ENCODE measurements around the gene CCIN.
"Not testable (repeated sequence)": the region's sequence is repeated elsewhere in the genome, so short reads cannot be mapped to it uniquely, and the experiment has no call there.

The CCIN gene

DNA sequence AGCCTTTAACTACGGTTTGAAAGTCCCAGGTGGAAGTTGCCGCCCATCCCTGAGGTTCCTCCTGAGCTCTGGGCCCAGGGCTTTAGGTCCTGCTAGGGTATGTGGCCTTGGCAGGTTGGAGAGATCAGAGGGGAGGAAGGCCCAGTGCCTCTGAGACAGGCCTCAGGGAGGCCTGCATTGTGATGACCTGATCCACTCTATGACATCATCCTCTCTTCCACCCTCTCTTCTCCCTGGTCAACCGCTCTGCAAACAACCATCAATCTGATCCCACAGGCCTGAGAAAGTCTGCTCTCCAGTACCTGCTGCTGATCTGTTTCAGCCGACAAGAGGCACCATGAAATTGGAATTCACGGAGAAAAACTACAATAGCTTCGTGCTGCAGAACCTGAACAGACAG is at the start of gene CCIN:
CCIN (plus strand) TSS at position 223 of the 400 bp plus-strand sequence; CDS start at position 338, 115 bp downstream.
- DNase-seq: no peak

DNA sequence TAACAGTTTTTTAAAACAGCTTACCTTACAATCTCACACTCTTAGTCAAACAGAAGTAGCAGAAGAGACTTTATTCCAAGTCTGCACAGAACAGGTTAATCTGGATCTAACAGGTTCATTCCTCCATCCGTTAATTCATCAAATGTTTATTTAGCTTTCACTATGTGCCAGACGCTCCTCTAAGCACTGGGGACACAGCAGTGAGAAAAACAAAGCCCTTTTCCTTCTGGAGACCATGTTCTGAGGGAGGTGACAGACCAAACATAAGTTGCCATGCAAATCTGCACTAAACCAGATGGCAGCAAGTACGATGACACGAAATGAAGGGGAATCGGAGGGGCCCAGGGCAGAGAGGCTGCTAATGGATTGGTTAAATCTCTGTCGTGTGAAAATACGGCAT is 49.7 kb upstream of the CCIN start:
- DNase-seq: no peak

DNA sequence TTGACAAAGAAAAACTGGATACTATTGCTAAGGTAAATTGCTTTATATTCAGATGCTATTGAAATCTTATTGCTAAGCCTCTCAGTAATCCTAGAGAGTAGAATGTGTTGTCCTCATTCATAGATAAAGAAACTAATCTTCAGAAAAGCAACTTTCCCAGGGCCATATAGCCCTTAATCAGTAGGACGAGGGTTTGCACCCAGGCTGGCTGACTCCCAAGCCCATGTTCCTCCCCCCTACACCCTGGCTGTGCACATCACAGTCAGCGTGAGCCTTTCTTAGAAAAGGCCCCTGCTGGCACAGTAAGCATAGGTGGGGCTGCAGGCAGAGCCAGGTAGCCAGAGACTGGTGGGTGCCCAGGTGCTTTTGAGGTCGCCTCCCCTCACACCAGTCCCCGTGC is 48.5 kb upstream of the CCIN start:
- DNase-seq: no peak

DNA sequence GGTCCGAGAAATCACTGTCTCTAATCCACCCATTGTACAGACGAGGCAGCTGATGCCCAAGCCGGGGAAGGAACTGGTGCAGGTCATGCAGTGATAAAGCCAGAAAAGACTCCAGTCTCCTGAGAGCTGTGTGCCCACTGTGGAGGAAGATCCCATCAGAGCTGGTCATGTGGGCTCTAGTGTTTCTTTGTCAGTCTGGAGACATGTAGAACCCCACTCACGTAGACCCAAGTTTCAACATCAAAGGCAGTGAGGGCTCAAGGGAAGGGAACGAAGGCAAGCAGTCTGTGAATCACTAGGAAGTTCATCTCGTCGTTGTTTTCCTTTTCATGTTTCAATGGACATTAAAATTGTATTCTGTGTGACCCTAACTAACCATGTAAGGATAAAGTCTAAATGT is 47.2 kb upstream of the CCIN start:
- no peak for DNase-seq

DNA sequence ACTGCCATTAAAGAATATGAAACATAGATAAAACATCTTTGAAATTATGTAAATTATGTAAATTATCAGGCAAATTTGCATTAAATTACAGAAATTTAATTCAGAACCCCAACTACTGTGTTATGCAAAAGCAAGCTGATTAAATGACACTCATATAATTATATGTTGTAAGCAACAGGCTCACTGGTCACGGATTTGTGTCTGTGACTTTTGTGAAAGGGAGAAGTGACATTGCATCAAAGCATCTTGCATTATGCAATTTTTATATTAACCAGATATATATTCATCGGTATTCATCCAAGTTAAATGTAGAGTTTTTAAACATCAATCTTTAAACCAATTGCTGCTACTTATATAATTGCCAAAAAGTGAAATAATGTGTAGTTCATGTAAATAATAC is 45.7 kb upstream of the CCIN start:
- DNase-seq: no peak

DNA sequence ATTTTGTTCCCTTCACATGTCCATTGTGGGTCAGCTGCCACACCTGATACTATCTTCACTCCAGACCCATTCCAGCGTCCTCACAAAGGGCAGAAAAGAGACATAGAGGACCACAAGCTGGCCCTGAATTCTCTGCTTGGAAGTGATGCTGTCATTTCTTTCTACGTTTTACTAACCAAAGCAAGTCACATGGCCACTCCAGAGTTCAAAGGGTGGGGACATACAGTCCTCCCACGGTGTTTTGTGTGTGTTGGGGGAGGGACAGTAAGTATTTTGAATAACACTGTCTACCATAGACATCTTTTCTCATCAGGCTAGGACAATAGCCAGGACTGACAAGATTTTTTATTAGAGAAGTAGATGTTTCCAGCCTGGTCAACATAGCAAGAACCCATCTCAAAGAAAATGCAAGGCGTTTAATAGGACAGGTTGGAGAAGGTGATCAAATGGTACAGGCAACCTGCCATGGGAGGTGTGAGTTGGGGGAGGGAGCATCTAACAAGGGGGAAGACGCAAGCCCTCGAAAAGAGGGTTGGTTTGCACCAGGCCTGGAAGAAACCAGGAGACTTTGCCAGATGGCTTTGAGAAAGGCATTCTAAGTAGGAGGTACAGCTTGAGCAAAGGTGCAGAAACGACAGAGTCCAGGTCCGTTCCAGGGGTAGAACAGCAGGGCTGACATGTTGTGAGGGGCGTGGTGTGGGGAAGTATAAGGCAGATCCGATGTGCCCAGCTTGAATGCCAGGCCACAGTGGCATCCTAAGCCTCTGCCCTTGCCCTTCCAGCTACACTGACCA is 43.9 kb upstream of the CCIN start:
- no peak for DNase-seq

DNA sequence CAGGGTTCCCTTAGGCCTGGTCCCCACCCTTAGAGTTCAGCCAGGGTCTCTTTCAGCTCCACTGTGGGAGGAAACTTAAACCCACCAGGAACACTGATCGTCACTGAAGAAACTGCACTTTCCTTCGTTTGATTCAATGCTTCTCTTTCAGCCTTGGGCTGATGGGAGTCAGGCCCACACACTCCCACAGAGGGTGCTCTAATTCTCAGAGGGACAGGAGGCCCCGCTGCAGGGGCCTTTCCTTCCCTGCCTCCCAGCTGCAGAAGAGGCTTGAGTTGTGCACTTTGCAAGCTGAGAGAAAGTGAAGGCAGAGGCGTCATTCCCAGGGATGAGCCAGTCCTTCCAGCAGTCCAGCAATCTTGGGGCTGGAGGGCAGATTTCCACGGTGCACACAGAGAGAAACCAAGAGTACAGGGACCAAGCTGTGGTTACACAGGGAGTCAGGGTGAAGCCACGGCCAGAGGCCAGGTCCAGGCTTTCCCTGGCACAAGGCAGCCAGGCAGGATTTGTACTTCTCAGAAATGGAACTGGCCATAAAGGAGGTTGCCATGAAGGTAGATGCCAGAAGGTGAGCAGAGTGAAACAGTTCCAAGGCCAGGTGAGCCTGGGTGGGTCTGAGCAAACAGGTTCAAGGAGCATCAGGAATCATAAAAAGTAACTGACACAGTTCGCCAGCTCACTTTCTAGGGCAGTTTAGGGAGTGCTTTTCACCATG is 43.0 kb upstream of the CCIN start:
- no peak for DNase-seq

DNA sequence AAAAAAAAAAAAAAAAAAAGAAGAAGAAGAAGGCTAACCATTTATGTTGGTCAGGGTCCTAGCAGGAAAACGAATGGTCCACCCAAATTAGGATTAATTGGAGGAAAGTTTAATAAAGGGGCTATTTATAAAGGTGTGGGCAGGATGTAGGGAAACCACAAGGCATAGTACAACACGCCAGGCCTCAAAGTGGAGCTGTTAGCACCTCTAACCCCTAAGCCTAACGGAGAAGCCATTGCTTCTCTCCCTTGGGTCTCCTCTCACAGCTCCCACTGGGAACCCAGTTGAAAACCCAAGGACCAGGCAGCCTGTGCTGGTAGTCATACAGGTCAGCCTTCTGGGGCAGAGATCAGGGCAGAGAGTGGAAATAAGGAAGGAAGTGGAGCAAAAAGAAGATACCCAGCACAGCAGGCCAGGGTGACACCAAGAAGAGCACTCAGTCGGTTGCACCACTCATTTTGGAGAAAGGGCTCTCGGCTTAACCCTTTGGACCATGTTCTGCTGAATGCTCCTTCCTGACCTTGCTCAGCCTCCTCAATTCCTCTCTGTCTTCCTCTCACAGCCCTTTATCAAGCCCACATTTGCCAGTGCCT is 41.4 kb upstream of the CCIN start:
- no peak for DNase-seq

DNA sequence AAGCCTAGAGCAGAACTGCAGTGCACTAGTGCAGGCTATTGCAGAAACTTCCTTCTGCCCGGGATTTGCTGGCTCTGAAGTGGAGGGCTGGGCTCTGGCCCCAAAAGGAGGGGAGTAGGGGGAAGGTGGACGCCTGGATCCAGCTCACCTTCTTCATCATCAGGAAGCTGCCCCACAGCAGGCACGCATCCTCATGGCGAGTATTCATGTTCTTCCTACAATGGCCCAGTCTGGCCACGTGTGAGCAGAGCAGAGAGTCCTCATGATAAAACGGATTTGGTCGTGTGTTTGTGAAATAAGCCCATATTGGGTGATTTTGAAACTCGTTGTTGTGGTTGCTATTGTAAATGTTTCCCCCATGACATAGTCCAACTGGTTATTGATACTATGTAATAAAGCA is 40.8 kb upstream of the CCIN start:
- no peak for DNase-seq

DNA sequence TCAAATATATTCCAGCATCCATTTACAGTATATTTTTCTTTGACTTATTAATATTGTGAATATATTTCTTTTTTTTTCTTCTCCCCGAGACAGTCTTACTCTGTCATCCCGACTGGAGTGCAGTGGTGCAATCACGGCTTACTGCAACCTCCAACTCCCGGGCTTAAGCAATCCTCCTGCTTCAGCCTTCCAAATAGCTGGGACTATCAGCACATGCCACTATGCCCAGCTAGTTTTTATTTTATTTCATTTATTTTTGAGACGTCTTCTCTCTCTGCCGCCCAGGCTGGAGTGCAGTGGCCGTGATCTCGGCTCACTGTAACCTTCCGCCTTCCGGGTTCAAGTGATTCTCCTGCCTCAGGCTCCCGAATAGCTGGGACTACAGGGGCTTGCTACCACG is 40.0 kb upstream of the CCIN start:
- no peak for DNase-seq

DNA sequence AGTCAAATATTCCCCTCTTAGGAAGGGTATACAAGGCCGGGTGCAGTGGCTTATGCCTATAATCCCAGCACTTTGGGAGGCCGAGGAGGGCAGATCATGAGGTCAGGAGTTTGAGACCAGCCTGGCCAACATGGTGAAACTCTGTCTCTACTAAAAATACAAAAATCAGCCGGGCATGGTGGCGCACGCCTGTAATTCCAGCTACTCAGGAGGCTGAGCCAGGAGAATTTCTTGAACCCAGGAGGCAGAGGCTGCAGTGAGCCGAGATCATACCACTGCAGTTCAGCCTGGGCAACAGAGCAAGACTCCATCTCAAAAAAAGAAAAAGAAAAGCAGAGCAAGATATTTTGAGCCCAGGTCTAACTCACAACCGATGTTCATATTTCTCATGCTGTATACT is 37.5 kb upstream of the CCIN start:
- DNase-seq: not testable (repeated sequence)

DNA sequence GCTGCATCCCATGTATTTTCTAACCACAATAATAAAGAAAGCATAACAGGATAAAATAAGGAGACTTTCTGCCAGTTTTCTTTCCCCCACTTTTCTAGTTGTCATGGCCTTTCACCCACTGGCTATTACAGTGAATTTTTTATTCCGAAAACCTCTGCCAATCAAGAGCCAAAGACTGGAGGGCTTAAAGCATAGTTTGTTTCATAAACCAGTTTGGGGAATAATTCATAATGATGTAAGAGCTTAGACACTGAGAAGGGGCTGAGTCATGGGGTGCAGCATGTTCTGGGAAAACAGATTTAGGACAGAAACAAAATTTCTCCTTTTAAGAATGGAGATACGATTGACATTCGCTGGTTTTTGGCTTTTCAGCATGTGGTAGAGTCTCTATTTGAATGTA is 37.1 kb upstream of the CCIN start:
- no peak for DNase-seq

DNA sequence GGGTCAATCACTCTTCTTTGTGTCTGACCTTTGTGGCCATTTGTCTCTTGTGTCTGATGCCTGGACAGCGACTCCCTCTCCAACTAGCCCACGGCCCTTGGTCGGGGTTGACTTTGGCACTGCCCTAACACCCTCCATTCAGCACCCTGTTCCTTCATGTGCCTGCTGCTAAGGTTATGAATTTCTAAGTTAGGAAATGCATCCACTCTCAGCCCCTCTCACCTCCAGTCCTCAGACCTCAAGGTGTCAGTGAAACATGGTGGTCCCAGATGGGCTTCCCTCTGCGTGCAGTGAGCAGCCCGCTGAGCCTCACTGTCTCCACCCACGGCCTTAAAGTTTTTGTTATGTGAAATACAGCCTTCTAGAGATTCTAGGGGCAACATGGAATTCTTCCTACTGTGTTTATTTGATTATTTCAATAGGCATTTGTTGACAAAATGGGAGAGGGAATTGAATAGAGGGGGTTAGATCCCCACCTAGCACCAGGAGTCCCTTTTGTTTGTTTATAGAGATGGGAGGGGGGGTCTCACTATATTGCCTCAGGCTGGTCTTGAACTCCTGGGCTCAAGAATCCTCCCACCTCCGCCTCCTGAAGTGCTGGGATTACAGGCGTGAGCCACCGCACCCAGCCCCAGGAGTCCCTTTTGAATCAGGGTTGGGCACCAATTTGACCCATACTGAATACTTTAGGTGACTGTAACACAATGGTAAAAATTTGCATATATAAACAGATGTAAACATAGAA is 34.3 kb upstream of the CCIN start:
- no peak for DNase-seq

DNA sequence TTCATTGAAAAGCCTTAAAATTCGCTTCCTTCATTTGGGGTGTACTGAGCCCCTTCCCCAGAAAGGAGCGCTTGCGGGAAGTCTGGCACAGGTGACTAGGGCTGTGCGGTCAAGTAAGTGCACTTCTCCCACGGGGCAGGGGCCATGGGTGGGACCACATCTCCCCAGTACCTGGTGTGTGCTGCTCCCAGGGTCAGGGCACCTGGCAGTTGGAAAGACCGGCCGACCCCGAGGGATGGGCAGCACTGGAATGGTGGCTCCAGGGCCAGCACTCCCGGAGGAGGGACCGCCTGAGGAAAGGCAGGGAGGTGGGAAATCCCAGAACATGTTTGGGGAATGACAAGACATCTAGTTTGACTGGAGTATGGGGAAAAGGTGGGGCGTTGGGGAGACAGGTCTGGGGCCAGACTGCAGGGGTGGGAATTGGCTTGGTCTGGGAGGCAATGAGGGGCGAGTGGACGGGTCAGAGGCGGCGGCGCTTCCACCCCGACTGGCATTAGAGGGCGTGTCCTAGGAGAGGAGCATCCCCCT is 33.4 kb upstream of the CCIN start:
- DNase-seq: no peak

DNA sequence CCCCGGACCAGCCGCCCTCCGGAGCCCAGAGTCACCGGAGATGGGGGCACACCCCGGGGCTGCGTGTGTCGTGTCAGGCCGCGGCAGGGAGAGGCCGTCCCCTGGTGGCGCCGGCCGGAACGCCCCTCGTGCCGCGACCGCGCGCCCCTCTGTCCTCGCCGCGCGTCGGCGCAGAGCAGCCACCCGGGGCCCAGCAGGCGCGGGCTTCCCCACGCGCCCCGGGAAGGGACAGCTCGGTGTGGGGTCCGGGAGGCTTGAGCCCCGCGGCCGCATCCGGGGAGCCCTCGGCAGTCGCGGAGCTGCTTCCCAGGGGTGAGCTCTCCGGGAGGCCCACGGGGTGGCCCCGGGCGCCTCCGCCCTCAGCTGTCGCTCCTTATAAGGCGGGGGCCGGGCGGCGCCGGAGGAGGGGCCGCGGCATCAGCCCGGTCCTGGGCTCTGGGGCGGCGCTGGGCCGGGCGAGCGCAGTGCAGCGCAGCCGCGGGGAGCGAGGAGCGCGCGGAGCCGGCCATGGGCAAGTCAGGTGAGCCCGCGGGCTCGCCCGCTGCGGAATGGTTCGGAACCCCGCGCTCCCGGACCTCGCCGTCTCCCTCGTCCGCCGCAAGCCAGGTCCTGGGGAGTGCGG is 32.8 kb upstream of the CCIN start, which contains the start of gene GLIPR2:
GLIPR2 (plus strand) TSS at position 462 of the 622 bp plus-strand sequence; CDS start at position 508, 46 bp downstream.
- peak; percentile 82 for DNase-seq

DNA sequence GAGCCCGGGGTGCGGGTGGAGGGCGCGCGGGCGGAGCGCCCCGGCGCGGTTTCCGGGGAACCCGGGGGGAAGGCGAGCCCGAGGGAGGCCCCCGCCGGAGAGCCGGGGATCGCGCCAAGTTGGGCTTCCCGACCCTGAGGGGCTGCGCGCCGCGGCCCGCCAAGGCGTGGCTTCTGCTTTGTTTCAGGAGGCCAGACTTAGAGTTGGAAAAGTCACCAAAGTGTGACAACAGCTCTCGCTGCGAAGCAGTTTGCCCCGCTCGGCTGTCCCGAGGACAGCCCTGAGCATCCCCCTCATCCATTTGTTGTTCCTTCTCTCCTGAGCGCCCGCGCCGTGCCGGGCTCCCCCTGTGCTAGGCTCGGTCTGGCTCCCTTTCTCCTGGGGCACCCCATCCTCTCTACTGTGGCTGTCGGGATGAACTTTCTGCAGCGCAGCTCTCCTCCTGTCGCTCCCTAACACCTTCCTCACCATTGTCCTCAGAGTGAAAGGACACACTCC is 32.2 kb upstream of the CCIN start:
- no peak for DNase-seq

DNA sequence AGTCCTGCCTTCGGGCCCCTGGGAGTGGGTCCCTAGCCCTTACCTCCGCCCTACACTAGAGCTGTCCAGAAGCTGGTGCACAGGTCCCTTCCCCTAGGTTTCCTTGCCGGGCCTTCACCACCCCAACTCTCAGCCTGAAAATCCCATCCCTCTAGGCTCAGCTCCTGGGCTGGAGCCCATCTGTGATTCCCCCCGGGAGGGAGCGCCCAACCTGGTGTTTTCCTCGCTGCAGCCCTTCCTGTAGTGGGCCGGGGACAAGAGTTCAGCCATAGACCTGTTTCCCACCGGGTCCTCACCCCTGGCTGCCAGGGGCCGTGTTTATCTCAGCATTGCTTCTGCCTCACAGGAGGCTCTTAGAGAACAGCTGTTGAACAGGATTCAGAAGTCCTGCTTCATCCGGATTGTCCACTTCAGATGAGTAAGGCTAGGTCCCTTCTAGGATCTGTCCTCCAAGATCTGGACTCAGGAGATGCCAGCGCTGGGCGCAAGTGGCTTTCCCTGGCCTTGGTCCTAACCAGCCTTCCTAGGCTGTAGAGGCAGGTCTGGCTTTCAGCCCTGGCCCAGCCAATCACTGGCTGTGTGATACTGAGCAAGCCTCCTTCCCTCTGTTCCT is 31.7 kb upstream of the CCIN start:
- DNase-seq: peak; percentile 68

DNA sequence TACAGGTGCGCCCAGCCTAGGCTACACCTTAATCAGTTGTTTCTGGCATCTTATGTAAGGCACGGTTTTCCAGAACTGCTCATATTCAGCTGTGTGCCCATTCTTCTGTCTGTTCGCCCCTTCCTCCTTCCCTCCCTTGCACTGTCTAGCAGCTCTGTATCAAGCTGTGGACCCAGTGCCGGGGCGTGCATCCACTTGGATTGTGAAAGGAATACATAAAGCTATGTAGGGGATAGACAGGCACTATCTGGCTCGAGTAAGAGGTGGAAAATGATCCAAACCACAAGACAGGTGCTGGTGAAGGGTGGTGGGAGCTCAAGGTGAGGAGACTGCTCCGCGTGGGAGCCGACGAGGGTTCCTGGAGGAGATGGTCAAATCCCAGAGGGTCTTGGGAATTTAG is 30.7 kb upstream of the CCIN start:
- DNase-seq: no peak

DNA sequence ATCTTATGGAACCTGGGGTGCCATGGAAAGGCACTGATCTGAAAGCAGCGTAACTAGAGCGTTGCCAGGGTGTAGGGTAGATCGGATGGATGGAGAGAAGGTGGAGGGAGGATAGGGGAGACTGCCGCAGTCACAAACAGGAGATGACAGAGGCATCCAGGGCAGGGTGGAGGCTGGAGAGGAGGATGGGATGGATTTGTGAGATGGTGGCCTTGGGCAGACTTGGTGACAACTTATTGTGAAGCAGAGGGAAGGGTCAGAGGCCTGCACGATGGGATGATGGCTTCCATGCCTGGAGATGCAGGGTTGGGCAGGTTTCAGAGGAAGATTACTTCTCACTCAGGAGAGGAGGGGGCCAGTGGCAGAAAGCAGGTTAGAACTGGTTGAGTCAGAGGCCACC is 30.3 kb upstream of the CCIN start:
- no peak for DNase-seq

DNA sequence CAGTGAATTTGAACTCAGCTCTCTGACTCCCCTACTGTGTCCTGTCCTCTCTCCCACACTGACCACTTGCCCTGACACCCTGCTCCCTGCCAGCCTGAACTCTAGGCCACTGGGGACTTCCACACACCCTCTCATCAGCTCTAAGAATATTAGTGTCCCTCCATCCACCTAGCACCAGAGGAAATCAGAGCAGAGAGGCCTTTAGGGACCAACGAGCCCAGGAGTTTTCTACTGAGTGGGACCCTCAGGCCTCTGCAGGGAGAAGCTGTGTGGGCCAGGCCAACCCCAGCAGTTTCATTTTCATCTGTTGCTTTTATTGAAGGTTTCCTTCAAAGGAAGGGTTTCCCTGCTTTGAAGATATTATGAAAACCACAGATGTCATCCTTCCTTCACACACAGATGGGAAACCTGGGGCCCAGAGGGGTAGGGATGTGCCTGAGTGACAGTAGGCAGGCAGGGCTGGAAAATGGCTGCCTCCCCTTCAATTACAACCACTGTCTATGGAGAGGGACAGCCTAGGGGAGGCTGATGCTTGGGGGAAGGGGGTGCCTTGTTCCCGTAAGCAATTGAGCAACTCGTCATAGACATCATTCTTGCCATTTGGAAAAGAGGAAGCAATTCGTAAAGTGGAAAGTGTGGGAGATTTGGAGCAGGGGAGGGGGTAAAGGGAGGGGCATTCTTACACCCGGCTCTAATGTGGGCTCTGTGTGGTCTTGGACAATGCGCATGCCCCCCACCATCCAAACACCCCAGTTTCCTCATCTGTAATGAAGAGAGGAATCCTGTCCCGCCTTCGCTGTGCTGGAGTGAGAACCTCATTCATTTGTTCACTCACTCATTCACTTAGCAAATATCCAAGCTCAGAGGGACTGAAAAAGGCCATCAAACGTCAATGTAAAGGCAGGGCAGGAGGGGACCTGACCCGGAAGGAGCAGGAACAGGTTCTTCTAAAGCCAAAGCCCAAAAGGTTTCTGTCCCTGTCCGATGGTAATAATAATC is 28.8 kb upstream of the CCIN start:
- no peak for DNase-seq

DNA sequence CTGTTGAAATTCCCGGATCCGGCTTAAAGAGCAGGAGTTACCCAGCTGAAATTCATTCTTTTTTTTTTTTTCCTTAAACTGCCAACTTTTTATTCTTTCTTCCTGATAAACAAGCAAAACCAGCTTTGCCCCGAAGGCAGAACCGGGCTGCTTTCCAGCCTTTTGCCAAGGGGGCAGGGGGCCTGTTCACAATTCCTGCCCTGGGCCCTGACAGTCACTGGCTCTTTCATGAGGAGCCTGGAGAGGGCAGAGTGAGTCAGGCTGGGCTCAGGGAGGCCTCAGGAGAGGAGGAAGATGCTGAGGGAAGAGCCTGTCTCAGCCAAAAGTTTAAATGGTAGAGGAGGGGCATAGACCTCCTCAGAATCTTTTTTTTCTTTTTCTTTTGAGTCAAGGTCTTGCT is 27.9 kb upstream of the CCIN start:
- no peak for DNase-seq

All from femur (tissue), 1 donor.